ENCODE results near the gene MYLK2. TPM values are rescaled to one million over a fixed set of nuclear protein-coding genes. Genes with fewer than 3 reads are reported as not detected.

Gene MYLK2
- total RNA-seq, 4 donors from 2014 or later, result not detected

DNA sequence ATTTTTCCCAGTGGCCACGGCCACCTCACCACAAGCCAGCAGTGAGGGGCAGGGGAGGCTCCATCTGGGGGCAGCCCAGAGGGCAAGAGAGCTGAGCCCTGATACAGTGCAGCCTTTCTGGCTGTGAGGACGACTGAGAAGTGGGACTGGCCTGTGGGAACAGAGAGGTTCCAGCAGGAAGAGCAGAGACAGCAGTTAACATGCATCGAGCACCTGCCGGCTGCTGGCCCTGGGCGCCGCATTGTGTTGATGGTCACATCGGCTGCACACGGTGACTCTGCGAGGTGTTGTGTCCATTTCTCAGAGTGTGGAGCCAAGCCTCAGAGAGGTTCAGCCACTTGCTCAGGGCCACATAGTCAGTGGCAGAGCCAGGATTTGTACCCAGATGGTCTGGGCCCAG is 16.4 kb downstream of the MYLK2 start:
- Histone ChIP-seq H3K27me3 (no peaks in the 10 kb centered on the region), H3K4me3 (no peak overlapping the region), H3K36me3 (no peaks in the 10 kb centered on the region), H3K27ac (no peak overlapping the region), H3K4me1 (peaks cover 25% of the 10 kb centered on the region), H3K9me3 (no peaks in the 10 kb centered on the region)
- DNase-seq (ENCODE audit: low spot score in 2 of 2), result no peak
- 80% methylated on average over 1 of the region's 9 CpGs for WGBS
- no peak for TF ChIP-seq POLR2AphosphoS5 (IDR thresholded peaks at IDR 0.05)
- TF ChIP-seq EP300 (IDR thresholded peaks at IDR 0.05), result no peak
- no peak for TF ChIP-seq POLR2A (IDR thresholded peaks at IDR 0.05)
- TF ChIP-seq, protein P1, sequence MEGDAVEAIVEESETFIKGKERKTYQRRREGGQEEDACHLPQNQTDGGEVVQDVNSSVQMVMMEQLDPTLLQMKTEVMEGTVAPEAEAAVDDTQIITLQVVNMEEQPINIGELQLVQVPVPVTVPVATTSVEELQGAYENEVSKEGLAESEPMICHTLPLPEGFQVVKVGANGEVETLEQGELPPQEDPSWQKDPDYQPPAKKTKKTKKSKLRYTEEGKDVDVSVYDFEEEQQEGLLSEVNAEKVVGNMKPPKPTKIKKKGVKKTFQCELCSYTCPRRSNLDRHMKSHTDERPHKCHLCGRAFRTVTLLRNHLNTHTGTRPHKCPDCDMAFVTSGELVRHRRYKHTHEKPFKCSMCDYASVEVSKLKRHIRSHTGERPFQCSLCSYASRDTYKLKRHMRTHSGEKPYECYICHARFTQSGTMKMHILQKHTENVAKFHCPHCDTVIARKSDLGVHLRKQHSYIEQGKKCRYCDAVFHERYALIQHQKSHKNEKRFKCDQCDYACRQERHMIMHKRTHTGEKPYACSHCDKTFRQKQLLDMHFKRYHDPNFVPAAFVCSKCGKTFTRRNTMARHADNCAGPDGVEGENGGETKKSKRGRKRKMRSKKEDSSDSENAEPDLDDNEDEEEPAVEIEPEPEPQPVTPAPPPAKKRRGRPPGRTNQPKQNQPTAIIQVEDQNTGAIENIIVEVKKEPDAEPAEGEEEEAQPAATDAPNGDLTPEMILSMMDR (IDR thresholded peaks at IDR 0.05), result no peak

DNA sequence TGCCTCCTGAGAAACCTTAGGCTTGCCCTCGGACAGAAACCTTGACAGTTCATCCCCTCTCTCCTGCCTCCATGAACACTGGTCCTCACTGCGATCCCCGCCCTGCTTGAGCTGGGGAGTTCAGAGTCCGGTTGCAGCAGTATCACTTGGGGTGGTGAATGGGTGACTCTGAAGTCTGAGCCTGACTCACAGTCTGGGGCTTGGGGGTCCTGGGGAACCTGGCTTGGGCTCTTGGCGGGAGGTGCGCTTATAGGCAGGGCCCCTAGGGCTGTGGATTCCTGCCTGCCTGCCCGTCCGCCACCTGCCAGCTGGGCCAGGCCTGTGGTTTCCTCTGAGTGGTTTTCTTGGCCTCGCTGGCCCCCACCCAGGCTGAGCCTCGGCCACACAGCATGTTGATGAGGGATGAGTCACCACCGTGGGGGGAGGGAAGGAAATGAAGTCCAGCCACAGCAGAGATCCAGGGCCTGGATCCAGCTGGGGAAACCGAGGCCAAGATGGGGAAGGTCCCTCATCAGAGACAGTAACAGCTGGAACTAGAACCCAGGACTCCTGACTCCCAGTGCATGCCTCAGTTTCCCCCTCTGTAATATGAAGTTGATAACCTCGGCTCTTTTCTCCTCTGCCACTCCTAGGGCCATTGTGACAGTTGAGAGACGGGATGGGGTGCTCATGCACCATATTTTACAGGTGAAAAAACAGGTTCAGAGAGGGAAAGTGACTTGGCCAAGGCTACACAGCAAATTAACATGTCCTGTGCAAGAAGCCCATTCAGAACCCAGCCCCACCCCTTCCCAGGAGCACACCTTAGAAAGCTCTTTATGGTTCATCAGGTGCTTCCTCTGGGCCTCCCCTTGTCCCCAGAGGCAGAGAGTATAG is 17.1 kb downstream of the MYLK2 start:
- 36% methylated on average over 11 of the region's 14 CpGs for WGBS
- Histone ChIP-seq H3K9me3 (no peaks in the 10 kb centered on the region), H3K4me1 (peaks cover 25% of the 10 kb centered on the region), H3K27me3 (no peaks in the 10 kb centered on the region), H3K27ac (no peak overlapping the region), H3K4me3 (no peak overlapping the region), H3K36me3 (no peaks in the 10 kb centered on the region)
- peak in 1 of 2 donors; percentile 81 for DNase-seq (ENCODE audit: low spot score in 2 of 2)
- no peak for TF ChIP-seq EP300 (IDR thresholded peaks at IDR 0.05)
- TF ChIP-seq POLR2AphosphoS5 (IDR thresholded peaks at IDR 0.05), result no peak
- no peak for TF ChIP-seq POLR2A (IDR thresholded peaks at IDR 0.05)
- TF ChIP-seq, protein P1 (IDR thresholded peaks at IDR 0.05), result no peak

DNA sequence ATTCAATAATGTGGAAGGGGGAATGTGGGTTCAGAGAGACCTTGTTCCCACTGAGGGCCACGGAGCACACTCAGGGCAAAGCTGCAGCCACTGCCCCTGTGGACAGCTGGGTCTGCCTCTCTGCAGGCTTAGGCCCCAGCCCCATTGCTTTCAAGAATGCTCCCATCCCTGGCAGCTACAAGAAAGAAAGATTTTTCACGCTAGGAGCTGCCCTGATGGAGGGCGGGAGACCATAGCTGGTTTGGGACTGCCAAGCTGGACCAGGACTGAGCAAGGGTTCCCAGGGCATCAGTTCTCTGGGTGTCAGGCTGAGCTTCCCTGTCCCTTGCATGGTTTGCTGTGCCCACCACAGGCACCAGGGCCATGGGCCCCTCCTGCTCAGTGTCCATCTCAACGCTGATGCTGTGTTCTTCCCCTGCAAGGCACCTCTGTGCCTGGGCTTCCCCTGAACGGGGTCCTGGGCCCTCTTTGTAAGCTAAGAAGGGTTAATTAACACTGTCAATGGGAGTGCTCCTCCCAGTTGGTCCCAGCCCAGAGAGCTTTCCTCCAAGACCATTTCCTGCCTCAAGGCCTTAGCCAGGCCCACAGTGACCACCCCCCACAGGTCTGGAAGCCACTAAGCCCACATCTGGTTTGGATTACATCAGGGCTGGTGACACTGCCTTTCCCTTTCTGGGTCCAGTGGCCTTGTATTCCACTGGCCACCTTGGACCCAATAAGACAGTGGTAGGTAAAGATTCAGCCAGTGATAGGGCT is 17.9 kb downstream of the MYLK2 start:
- WGBS, result 88% methylated on average over 5 of the region's 5 CpGs
- Histone ChIP-seq H3K27me3 (no peaks in the 10 kb centered on the region), H3K9me3 (no peaks in the 10 kb centered on the region), H3K36me3 (no peaks in the 10 kb centered on the region), H3K4me3 (no peak overlapping the region), H3K27ac (no peak overlapping the region), H3K4me1 (peaks cover 25% of the 10 kb centered on the region)
- TF ChIP-seq EP300 (IDR thresholded peaks at IDR 0.05) (no peak), POLR2AphosphoS5 (IDR thresholded peaks at IDR 0.05) (no peak), POLR2A (IDR thresholded peaks at IDR 0.05) (no peak)
- TF ChIP-seq, protein P1 (IDR thresholded peaks at IDR 0.05), result no peak
- DNase-seq (ENCODE audit: low spot score in 2 of 2), result no peak

DNA sequence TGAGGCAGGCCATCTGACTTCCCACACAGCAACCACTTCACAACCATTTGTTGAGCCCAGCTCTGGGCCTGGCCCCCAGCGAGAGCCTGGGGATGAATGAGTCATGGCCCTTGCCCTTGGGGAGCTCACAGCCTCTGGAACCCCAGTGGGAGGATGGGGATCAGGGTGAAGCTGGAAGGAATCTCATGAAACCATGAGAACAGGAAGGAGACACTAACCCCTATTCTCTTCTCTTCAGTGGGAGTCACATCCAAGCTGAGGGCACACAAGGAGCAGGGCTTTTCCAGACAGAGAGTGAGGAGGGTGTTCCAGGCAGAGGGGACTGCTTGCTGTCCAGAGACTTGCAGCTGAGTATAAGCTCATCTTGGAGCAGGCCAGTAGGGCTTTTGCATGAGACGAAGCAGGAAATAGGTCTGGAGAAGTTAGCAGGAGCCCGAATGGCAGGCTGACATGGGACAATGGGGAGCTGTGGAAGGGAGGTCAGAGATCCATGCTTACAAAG is 18.8 kb downstream of the MYLK2 start:
- Histone ChIP-seq H3K27me3 (no peaks in the 10 kb centered on the region), H3K4me1 (peaks cover 25% of the 10 kb centered on the region), H3K27ac (no peak overlapping the region), H3K9me3 (no peaks in the 10 kb centered on the region), H3K4me3 (no peak overlapping the region), H3K36me3 (no peaks in the 10 kb centered on the region)
- WGBS, result 40% methylated on average over 3 of the region's 3 CpGs
- no peak for DNase-seq (ENCODE audit: low spot score in 2 of 2)
- no peak for TF ChIP-seq EP300 (IDR thresholded peaks at IDR 0.05)
- no peak for TF ChIP-seq POLR2A (IDR thresholded peaks at IDR 0.05)
- TF ChIP-seq, protein P1 (IDR thresholded peaks at IDR 0.05), result no peak
- no peak for TF ChIP-seq POLR2AphosphoS5 (IDR thresholded peaks at IDR 0.05)
